Measurements from ENCODE around the gene ANXA2. TPM values are rescaled to one million over a fixed set of nuclear protein-coding genes. Genes with fewer than 3 reads are reported as not detected.

The ANXA2 gene
- total RNA-seq, 1 experiment from 2014 or later, result 1,903 TPM

DNA sequence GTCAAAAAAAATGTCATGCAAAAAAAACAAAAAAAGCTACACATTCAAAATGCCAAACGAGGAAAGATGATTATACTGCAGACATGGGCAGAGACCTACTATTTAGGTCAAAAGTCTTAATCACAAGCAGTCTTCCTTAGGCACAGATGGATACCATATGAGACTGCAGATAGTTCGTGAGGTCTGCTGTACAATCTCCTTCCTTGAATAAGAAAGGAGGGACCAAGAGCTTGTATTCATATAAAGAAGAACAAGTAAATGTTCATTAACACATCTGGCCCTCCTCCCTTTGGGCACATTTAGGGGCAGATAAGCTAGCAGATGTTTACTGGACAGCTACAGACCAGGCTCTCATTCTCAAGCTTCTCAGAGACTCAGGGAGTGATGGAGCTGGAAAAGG is 45.3 kb downstream of the ANXA2 start:
- Histone ChIP-seq H3K27ac (ENCODE audit: low read length) (peak overlapping the region; percentile 77; the same call in 1 of the 2 replicates), H3K27me3 (ENCODE audit: control insufficient read depth, insufficient read depth, low read length) (no peaks in the 10 kb centered on the region), H3K9me3 (ENCODE audit: control insufficient read depth, insufficient read depth, low read depth, low read length) (no peaks in the 10 kb centered on the region), H3K4me1 (ENCODE audit: control insufficient read depth, insufficient read depth, low read length) (peaks cover 58% of the 10 kb centered on the region), H3K36me3 (ENCODE audit: control insufficient read depth, insufficient read depth, low read length) (peaks cover 82% of the 10 kb centered on the region), H3K4me3 (ENCODE audit: low read depth in 2 of 2, low read length in 2 of 2) (no peak overlapping the region)
- ChIA-PET CTCF (no interaction called here), POLR2A (no interaction called here)
- intact Hi-C loops (cut with micrococcal nuclease; ENCODE audit: unreplicated experiment) (loop anchor here (10.0 kb wide), 1 partner anchor 152 kb away; no protein-coding TSS in a partner anchor), in situ Hi-C loops (cut with HindIII; ENCODE audit: low pct_unique_long_range_greater_than_20kb, low sequenced_read_pairs) (no loop called here)
- no peak for ATAC-seq
- no peak for DNase-seq (ENCODE audit: low read depth, low spot score)
- TF ChIP-seq SIN3A (IDR thresholded peaks at IDR 0.05; ENCODE audit: borderline replicate concordance, insufficient read depth, low read depth, low read length) (no peak), TCF7L2 (IDR thresholded peaks at IDR 0.05; ENCODE audit: low read depth, low read length) (no peak), POLR2AphosphoS5 (IDR thresholded peaks at IDR 0.05; ENCODE audit: low read depth, low read length) (no peak)
- TF ChIP-seq, protein P1, sequence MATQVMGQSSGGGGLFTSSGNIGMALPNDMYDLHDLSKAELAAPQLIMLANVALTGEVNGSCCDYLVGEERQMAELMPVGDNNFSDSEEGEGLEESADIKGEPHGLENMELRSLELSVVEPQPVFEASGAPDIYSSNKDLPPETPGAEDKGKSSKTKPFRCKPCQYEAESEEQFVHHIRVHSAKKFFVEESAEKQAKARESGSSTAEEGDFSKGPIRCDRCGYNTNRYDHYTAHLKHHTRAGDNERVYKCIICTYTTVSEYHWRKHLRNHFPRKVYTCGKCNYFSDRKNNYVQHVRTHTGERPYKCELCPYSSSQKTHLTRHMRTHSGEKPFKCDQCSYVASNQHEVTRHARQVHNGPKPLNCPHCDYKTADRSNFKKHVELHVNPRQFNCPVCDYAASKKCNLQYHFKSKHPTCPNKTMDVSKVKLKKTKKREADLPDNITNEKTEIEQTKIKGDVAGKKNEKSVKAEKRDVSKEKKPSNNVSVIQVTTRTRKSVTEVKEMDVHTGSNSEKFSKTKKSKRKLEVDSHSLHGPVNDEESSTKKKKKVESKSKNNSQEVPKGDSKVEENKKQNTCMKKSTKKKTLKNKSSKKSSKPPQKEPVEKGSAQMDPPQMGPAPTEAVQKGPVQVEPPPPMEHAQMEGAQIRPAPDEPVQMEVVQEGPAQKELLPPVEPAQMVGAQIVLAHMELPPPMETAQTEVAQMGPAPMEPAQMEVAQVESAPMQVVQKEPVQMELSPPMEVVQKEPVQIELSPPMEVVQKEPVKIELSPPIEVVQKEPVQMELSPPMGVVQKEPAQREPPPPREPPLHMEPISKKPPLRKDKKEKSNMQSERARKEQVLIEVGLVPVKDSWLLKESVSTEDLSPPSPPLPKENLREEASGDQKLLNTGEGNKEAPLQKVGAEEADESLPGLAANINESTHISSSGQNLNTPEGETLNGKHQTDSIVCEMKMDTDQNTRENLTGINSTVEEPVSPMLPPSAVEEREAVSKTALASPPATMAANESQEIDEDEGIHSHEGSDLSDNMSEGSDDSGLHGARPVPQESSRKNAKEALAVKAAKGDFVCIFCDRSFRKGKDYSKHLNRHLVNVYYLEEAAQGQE (IDR thresholded peaks at IDR 0.05; ENCODE audit: insufficient read depth in 1 of 2, low read depth in 2 of 2, low read length in 1 of 2), result no peak
- TF ChIP-seq, protein P2, sequence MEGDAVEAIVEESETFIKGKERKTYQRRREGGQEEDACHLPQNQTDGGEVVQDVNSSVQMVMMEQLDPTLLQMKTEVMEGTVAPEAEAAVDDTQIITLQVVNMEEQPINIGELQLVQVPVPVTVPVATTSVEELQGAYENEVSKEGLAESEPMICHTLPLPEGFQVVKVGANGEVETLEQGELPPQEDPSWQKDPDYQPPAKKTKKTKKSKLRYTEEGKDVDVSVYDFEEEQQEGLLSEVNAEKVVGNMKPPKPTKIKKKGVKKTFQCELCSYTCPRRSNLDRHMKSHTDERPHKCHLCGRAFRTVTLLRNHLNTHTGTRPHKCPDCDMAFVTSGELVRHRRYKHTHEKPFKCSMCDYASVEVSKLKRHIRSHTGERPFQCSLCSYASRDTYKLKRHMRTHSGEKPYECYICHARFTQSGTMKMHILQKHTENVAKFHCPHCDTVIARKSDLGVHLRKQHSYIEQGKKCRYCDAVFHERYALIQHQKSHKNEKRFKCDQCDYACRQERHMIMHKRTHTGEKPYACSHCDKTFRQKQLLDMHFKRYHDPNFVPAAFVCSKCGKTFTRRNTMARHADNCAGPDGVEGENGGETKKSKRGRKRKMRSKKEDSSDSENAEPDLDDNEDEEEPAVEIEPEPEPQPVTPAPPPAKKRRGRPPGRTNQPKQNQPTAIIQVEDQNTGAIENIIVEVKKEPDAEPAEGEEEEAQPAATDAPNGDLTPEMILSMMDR (IDR thresholded peaks at IDR 0.05), result no peak
- no TSS peak for BruUV-seq (replicated peaks)

DNA sequence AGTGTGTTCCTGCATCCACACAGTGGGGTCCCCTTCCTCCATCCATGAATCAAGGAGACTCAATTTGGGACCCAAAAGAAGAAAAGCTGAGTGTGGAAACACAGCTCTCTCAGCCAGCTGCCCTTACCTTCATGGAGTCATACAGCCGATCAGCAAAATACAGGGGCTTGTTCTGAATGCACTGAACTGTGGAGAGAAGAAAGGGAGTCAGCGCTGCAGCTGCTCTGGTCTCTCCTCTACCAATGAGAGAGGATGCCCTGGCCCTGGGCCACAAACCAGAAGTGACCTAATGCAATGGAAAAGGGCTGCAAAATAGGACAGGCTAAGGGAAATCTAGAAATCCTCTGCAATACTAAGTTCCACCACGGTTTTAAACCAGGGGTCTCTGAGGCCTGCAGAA is 46.7 kb downstream of the ANXA2 start:
- in situ Hi-C loops (cut with HindIII; ENCODE audit: low pct_unique_long_range_greater_than_20kb, low sequenced_read_pairs) (no loop called here), intact Hi-C loops (cut with micrococcal nuclease; ENCODE audit: unreplicated experiment) (loop anchor here (10.0 kb wide), 1 partner anchor 154 kb away; no protein-coding TSS in a partner anchor)
- no TSS peak for BruUV-seq (replicated peaks)
- ChIA-PET POLR2A (no interaction called here), CTCF (interaction anchor here (0.6 kb wide), 1 partner anchor 171 kb away, joined by 5 read pairs; no protein-coding TSS in a partner anchor)
- peaks cover 66% of the 10 kb centered on the region for H3K4me1 ChIP-seq (ENCODE audit: control insufficient read depth, insufficient read depth, low read length)
- peaks cover 83% of the 10 kb centered on the region for H3K36me3 ChIP-seq (ENCODE audit: control insufficient read depth, insufficient read depth, low read length)
- H3K27me3 ChIP-seq (ENCODE audit: control insufficient read depth, insufficient read depth, low read length), result no peaks in the 10 kb centered on the region
- peak; percentile 43 for ATAC-seq
- peak overlapping the region; percentile 77; the same call in 1 of the 2 replicates for H3K27ac ChIP-seq (ENCODE audit: low read length)
- no peak overlapping the region for H3K4me3 ChIP-seq (ENCODE audit: low read depth in 2 of 2, low read length in 2 of 2)
- H3K9me3 ChIP-seq (ENCODE audit: control insufficient read depth, insufficient read depth, low read depth, low read length), result no peaks in the 10 kb centered on the region
- TF ChIP-seq SIN3A (IDR thresholded peaks at IDR 0.05; ENCODE audit: borderline replicate concordance, insufficient read depth, low read depth, low read length), result no peak
- TF ChIP-seq, protein P1 (IDR thresholded peaks at IDR 0.05; ENCODE audit: insufficient read depth in 1 of 2, low read depth in 2 of 2, low read length in 1 of 2), result no peak
- no peak for DNase-seq (ENCODE audit: low read depth, low spot score)

All from Panc1 (cell line).